Stomach (tissue), 4 donors: ENCODE data around the gene LRRC4C.

Source experiments
- CTCF ChIP-seq, 7 experiments: fragments of 450-650 bp in 4 of 7; fragments of 200-600 bp in 3 of 7; sonication (generic) in 3 of 7; IDR thresholded peaks; one replicate each; pipeline ENCODE4 v1.5.1; 2016 to 2019; ENCODE audit warnings: antibody characterized with exemption in 7 of 7, control low read depth in 2 of 7, mild to moderate bottlenecking in 1 of 7
- EP300 ChIP-seq: sonication (generic); formaldehyde crosslinking; IDR thresholded peaks from one replicate; pipeline ENCODE4 v1.6.1; 2017; ENCODE audit warnings: antibody characterized with exemption
- POLR2A ChIP-seq, 4 donors: fragments of 450-650 bp; IDR thresholded peaks; one replicate each; pipeline ENCODE4 v1.6.1; 2016; ENCODE audit warnings: antibody characterized with exemption in 4 of 4, control low read depth in 2 of 4, mild to moderate bottlenecking in 1 of 4, moderate library complexity in 1 of 4
- POLR2AphosphoS5 ChIP-seq, 3 donors: sonication (generic); formaldehyde crosslinking; IDR thresholded peaks; one replicate each; pipeline ENCODE4 v1.6.1; 2016; ENCODE audit warnings: antibody characterized with exemption in 3 of 3

GRCh38 chr11:40432358-40432757 is 1027.1 kb downstream of the LRRC4C start:
- TF ChIP-seq POLR2A (IDR thresholded peaks at IDR 0.05) (no peak), CTCF (IDR thresholded peaks at IDR 0.05) (no peak), POLR2AphosphoS5 (IDR thresholded peaks at IDR 0.05) (no peak), EP300 (no peak)
